PC-9 (cell line): ENCODE data around the gene SYT8. TPM values are rescaled to one million over a fixed set of nuclear protein-coding genes. Genes with fewer than 3 reads are reported as not detected.

Source experiments
- BruUV-seq: library from RNA; stranded (reverse); fragments of 400-500 nt; replicated peaks from 2 replicates; lab custom pipeline; 2021; lab: Mats Ljungman, UMichigan
- CTCF ChIA-PET: fragments of 300-600 bp; sonication (Branson Sonifier 250); formaldehyde crosslinking; loops from one replicate; lab custom pipeline; 2022; ENCODE audit warnings: antibody characterized with exemption; lab: Charles Lee
- POLR2A ChIA-PET: fragments of 300-600 bp; sonication (Branson Sonifier 250); formaldehyde crosslinking; loops from one replicate; lab custom pipeline; 2022; ENCODE audit warnings: antibody characterized with exemption; ENCODE audit not compliant: unreplicated experiment; lab: Charles Lee
- DNase-seq, 2 experiments: peaks; one replicate each; pipeline versions ENCODE4 v3.0.0 to v3.0.0-alpha.2; 2015 to 2022; ENCODE audit warnings: mixed read lengths in 1 of 2
- H2AFZ ChIP-seq: fragments of 200-600 bp; sonication (generic); 2 replicates; pipeline ENCODE4 v1.8.1; 2017; ENCODE audit warnings: antibody characterized with exemption
- H3F3A ChIP-seq: fragments of 200-600 bp; sonication (generic); 2 replicates; pipeline ENCODE4 v1.8.1; 2017; ENCODE audit warnings: antibody characterized with exemption, mild to moderate bottlenecking, low read depth; ENCODE audit not compliant: insufficient read depth
- H3K27ac ChIP-seq: fragments of 200-600 bp; sonication (generic); 2 replicates; pipeline ENCODE4 v1.6.1; 2016; ENCODE audit warnings: mixed run types
- H3K27me3 ChIP-seq: fragments of 200-600 bp; sonication (generic); 2 replicates; pipeline ENCODE4 v1.6.1; 2016; ENCODE audit warnings: low read depth, mixed run types; ENCODE audit not compliant: insufficient read depth
- H3K36me3 ChIP-seq: fragments of 200-600 bp; sonication (generic); 2 replicates; pipeline ENCODE4 v1.6.1; 2016; ENCODE audit warnings: low read depth, mixed run types
- H3K4me1 ChIP-seq: fragments of 200-600 bp; sonication (generic); replicated peaks from 2 replicates; pipeline ENCODE4 v1.6.1; 2016; ENCODE audit warnings: mixed run types; ENCODE audit not compliant: insufficient read depth
- H3K4me2 ChIP-seq: fragments of 200-600 bp; sonication (generic); 2 replicates; pipeline ENCODE4 v1.6.1; 2017; ENCODE audit warnings: mixed run types
- H3K4me3 ChIP-seq: fragments of 200-600 bp; sonication (generic); 2 replicates; pipeline ENCODE4 v1.6.1; 2016; ENCODE audit warnings: mixed run types
- H3K79me2 ChIP-seq: fragments of 200-600 bp; sonication (generic); 2 replicates; pipeline ENCODE4 v1.6.1; 2017; ENCODE audit warnings: low read depth, mixed run types
- H3K9me2 ChIP-seq: fragments of 200-600 bp; sonication (generic); 2 replicates; pipeline ENCODE4 v1.8.1; 2017; ENCODE audit warnings: mild to moderate bottlenecking; ENCODE audit not compliant: insufficient read depth
- H3K9me3 ChIP-seq: fragments of 200-600 bp; sonication (generic); 2 replicates; pipeline ENCODE4 v1.8.1; 2016; ENCODE audit warnings: low read depth; ENCODE audit not compliant: insufficient read depth
- H4K20me1 ChIP-seq: fragments of 200-600 bp; sonication (generic); 2 replicates; pipeline ENCODE4 v1.8.1; 2017; ENCODE audit not compliant: insufficient read depth
- EZH2 ChIP-seq: fragments of 200-600 bp; sonication (generic); IDR thresholded peaks from 2 replicates; pipeline ENCODE4 v1.8.0; 2017; ENCODE audit warnings: antibody characterized with exemption, low read depth
- intact Hi-C: fragments of 100-400 bp; cut with micrococcal nuclease; formaldehyde crosslinking; loops from one replicate; pipeline ENCODE4 v1.10.0; 2022; ENCODE audit not compliant: unreplicated experiment
- total RNA-seq: library from RNA; stranded (reverse); gene quantifications from 2 replicates; pipeline ENCODE4 v1.2.3, GENCODE V29; 2021
- TF ChIP-seq, protein P1 (sequence below): fragments of 200-600 bp; sonication (generic); conservative IDR thresholded peaks from 2 replicates; pipeline ENCODE4 v1.6.1; 2017; ENCODE audit warnings: mixed run types, antibody characterized with exemption, mild to moderate bottlenecking, moderate library complexity

The SYT8 gene
- total RNA-seq, 1 experiment from 2014 or later: 8.9 TPM

DNA sequence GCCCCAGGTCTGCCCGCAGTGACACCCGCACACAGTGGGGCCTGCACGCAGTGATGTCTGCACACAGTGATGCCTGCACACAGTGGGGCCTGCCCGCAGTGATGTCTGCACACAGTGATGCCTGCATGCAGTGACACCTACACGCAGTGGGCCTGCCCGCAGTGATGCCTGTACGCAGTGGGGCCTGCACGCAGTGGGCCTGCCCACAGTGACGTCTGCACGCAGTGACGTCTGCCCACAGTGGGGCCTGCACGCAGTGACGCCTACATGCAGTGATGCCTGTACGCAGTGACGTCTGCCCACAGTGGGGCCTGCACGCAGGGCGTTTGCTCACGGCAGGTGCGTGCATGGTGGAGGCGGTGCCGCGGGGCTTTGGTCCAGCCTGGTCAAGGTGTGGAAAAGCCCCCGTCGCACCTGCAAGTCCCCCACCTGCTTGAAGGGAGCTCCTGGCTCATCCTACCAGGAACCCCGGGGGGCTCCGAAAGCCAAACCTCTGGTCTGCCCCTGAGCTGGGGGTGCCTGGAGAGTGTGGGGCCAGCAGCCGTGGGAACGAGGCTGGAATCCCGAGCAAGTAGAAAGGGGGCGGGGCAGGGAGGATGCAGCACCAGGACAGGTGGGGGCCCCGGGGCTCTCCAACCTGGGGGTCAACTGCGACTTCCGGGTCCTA is 8.9 kb upstream of the SYT8 start:
- Histone ChIP-seq H3K9me2 (no peaks in the 10 kb centered on the region), H3K27ac (no peak overlapping the region), H3K79me2 (no peaks in the 10 kb centered on the region), H3F3A (no peaks in the 10 kb centered on the region; the same call in 1 of the 2 replicates), H2AFZ (no peak overlapping the region), H3K4me2 (no peak overlapping the region), H3K4me1 (peaks cover 44% of the 10 kb centered on the region), H3K9me3 (no peaks in the 10 kb centered on the region), H3K36me3 (no peaks in the 10 kb centered on the region), H3K4me3 (no peak overlapping the region), H3K27me3 (no peaks in the 10 kb centered on the region), H4K20me1 (no peaks in the 10 kb centered on the region)
- no peak for DNase-seq
- ChIA-PET POLR2A (no interaction called here), CTCF (interaction anchor here (0.5 to 0.8 kb wide), 3 partner anchors 62 to 131 kb away, joined by 3 to 6 read pairs (median 4); no protein-coding TSS in a partner anchor)
- intact Hi-C loops: loop anchor here (10.0 kb wide), 1 partner anchor 281 kb away; no protein-coding TSS in a partner anchor
- no TSS peak for BruUV-seq
- no peak for TF ChIP-seq EZH2
- TF ChIP-seq, protein P1, sequence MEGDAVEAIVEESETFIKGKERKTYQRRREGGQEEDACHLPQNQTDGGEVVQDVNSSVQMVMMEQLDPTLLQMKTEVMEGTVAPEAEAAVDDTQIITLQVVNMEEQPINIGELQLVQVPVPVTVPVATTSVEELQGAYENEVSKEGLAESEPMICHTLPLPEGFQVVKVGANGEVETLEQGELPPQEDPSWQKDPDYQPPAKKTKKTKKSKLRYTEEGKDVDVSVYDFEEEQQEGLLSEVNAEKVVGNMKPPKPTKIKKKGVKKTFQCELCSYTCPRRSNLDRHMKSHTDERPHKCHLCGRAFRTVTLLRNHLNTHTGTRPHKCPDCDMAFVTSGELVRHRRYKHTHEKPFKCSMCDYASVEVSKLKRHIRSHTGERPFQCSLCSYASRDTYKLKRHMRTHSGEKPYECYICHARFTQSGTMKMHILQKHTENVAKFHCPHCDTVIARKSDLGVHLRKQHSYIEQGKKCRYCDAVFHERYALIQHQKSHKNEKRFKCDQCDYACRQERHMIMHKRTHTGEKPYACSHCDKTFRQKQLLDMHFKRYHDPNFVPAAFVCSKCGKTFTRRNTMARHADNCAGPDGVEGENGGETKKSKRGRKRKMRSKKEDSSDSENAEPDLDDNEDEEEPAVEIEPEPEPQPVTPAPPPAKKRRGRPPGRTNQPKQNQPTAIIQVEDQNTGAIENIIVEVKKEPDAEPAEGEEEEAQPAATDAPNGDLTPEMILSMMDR: no peak

DNA sequence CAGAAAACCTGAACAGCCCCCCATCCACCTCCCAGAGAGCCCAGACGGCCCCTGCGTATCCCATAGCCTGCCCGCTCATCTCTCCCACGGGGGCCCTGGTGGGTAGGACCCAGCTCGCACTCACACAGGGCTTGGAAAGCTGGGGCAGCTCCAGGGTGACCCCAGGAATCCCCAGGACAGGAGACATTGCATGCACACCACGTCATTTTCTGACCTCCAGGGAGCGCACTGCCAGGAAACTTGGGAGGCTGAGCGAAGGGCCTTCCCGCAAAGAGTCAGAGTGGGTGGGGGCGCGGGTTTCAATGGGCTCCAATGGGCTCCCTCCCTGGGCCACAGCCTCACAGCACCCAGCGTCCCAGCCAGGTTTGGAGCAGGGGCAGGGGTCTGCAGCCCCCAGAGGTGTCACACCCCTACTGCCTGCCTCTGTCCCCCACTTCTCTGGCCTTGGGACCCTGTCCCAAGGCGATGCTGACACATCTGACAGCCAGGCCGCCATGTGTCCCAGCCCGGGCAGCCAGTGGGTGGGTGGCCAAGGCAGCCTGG is 8.2 kb upstream of the SYT8 start:
- no TSS peak for BruUV-seq
- Histone ChIP-seq H3K4me2 (peak overlapping the region; percentile 67), H4K20me1 (no peaks in the 10 kb centered on the region), H3K79me2 (no peaks in the 10 kb centered on the region), H3K4me1 (peaks cover 50% of the 10 kb centered on the region), H3K27ac (no peak overlapping the region), H3F3A (no peaks in the 10 kb centered on the region; the same call in 1 of the 2 replicates), H3K9me2 (no peaks in the 10 kb centered on the region), H3K9me3 (no peaks in the 10 kb centered on the region), H3K27me3 (no peaks in the 10 kb centered on the region), H2AFZ (no peak overlapping the region), H3K4me3 (no peak overlapping the region), H3K36me3 (no peaks in the 10 kb centered on the region)
- intact Hi-C loops: loop anchor here (1.0 to 10.0 kb wide), 2 partner anchors 66 to 282 kb away; no protein-coding TSS in a partner anchor
- ChIA-PET POLR2A (no interaction called here), CTCF (interaction anchor here (0.5 kb wide), 1 partner anchor 62 kb away, joined by 6 read pairs; no protein-coding TSS in a partner anchor)
- no peak for TF ChIP-seq EZH2
- TF ChIP-seq, protein P1: peak; percentile 36; the same call in 1 of the 2 replicates
- DNase-seq: peak in 1 of 2 experiments; percentile 49

DNA sequence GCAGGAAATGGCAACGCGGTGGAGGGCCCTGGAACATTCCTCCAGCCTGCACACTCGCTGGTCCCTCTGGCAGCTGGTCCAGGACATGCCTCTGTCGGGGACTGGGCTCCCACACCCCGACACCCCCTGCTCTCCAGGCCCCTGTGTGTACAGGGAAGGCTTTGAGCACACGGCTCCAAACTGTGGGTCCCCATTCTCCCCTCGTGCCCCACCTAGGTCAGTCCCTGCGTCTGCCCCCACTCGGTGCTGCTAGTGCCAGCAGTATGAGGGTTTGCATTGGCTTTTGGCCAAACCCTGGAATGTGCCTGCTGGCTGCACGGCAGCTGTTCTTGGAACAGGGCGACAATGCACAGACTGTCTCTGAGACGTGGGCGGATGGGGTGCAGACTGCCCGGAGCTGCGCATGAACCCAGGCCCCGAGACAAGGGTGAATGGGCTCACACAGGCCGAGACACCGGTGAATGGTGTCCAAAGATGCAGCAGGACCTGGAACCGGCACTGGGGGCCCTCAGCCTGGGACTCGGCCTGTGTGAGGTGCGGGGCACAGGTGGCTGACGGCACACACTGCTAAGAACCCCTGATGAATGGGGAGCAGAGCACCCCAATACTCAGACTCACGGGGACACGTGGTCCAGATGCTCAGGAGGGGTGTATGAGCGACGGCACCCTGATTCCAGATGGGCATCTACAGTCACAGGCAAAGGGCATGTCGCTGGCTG is 7.5 kb upstream of the SYT8 start:
- TF ChIP-seq, protein P1: no peak; the same call in 1 of the 2 replicates
- no peak for TF ChIP-seq EZH2
- POLR2A ChIA-PET: no interaction called here
- no TSS peak for BruUV-seq

More for the DNA sequence above, 7.5 kb upstream of the SYT8 start:
- Histone ChIP-seq H4K20me1 (no peaks in the 10 kb centered on the region), H3K79me2 (no peaks in the 10 kb centered on the region), H3K27me3 (no peaks in the 10 kb centered on the region), H3K9me2 (no peaks in the 10 kb centered on the region), H3F3A (no peaks in the 10 kb centered on the region; the same call in 1 of the 2 replicates), H3K9me3 (no peaks in the 10 kb centered on the region), H3K27ac (no peak overlapping the region), H3K4me3 (no peak overlapping the region), H3K4me2 (peak overlapping the region; percentile 67), H3K4me1 (peaks cover 54% of the 10 kb centered on the region), H3K36me3 (no peaks in the 10 kb centered on the region), H2AFZ (no peak overlapping the region)
- DNase-seq: peak; percentile 76 to 78
- CTCF ChIA-PET: no interaction called here
- intact Hi-C loops: loop anchor here (1.0 to 10.0 kb wide), 2 partner anchors 67 to 282 kb away; no protein-coding TSS in a partner anchor
